Loucy (cell line): Measurements from ENCODE around the gene PHC3.

Experiments used
- H2AFZ ChIP-seq: fragments of 200-600 bp; sonication (generic); 2 replicates; pipeline ENCODE4 v1.6.0; 2016; ENCODE audit warnings: antibody characterized with exemption, mild to moderate bottlenecking, low read length, moderate library complexity
- H3F3A ChIP-seq: fragments of 200-600 bp; 2 replicates; pipeline ENCODE4 v1.6.0; 2016; ENCODE audit warnings: antibody characterized with exemption, low read depth, mild to moderate bottlenecking
- H3K27me3 ChIP-seq: fragments of 200-600 bp; sonication (generic); 2 replicates; pipeline ENCODE4 v1.6.1; 2014; ENCODE audit warnings: low read length, mild to moderate bottlenecking; ENCODE audit not compliant: insufficient read depth, poor library complexity, severe bottlenecking
- H3K36me3 ChIP-seq: fragments of 200-600 bp; sonication (generic); 2 replicates; pipeline ENCODE4 v1.6.1; 2016; ENCODE audit warnings: low read length; ENCODE audit not compliant: insufficient read depth
- H3K4me1 ChIP-seq: fragments of 200-600 bp; sonication (generic); 2 replicates; pipeline ENCODE4 v1.5.1; 2014; ENCODE audit warnings: low read length, mild to moderate bottlenecking; ENCODE audit not compliant: insufficient read depth, poor library complexity, severe bottlenecking
- H3K4me2 ChIP-seq: fragments of 200-600 bp; sonication (generic); 2 replicates; pipeline ENCODE4 v1.6.0; 2014; ENCODE audit warnings: antibody characterized with exemption, low read length, low read depth, mild to moderate bottlenecking; ENCODE audit not compliant: poor library complexity, severe bottlenecking
- H3K4me3 ChIP-seq: fragments of 200-600 bp; sonication (generic); 2 replicates; pipeline ENCODE4 v1.5.1; 2014; ENCODE audit warnings: low read length, mild to moderate bottlenecking, mixed read lengths; ENCODE audit not compliant: poor library complexity, severe bottlenecking
- H3K79me2 ChIP-seq: fragments of 200-600 bp; sonication (generic); 2 replicates; pipeline ENCODE4 v1.6.1; 2014; ENCODE audit warnings: low read length; ENCODE audit not compliant: insufficient read depth
- H3K9ac ChIP-seq: fragments of 200-600 bp; sonication (generic); 2 replicates; pipeline ENCODE4 v1.6.0; 2014; ENCODE audit warnings: mild to moderate bottlenecking, low read depth, low read length, moderate library complexity; ENCODE audit not compliant: poor library complexity, severe bottlenecking
- H3K9me2 ChIP-seq: fragments of 200-600 bp; sonication (generic); replicated peaks from 2 replicates; pipeline ENCODE4 v1.6.1; 2016; ENCODE audit warnings: low read depth, low read length, mixed read lengths
- H3K9me3 ChIP-seq: fragments of 200-600 bp; sonication (generic); 2 replicates; pipeline ENCODE4 v1.6.1; 2014; ENCODE audit warnings: mild to moderate bottlenecking, antibody characterized with exemption, low read length, low read depth; ENCODE audit not compliant: insufficient read depth
- H4K20me1 ChIP-seq: fragments of 200-600 bp; sonication (generic); 2 replicates; pipeline ENCODE4 v1.6.0; 2014; ENCODE audit warnings: antibody characterized with exemption, low read length, mild to moderate bottlenecking; ENCODE audit not compliant: insufficient read depth, poor library complexity, severe bottlenecking
- CTCF ChIP-seq: fragments of 200-600 bp; sonication (generic); conservative IDR thresholded peaks from 2 replicates; pipeline ENCODE4 v1.5.1; 2014; ENCODE audit warnings: mild to moderate bottlenecking, antibody characterized with exemption, low read length
- EZH2phosphoT487 ChIP-seq: fragments of 200-600 bp; IDR thresholded peaks from 2 replicates; pipeline ENCODE4 v1.6.1; 2018; ENCODE audit warnings: antibody characterized with exemption, mild to moderate bottlenecking, moderate library complexity, borderline replicate concordance

Gene PHC3

GRCh38 chr3:170062068-170062467 lies 119.5 kb downstream of the PHC3 start:
- Histone ChIP-seq H3K9me3 (no peaks in the 10 kb centered on the region), H3K36me3 (no peaks in the 10 kb centered on the region)
- TF ChIP-seq CTCF (no peak), EZH2phosphoT487 (no peak)

GRCh38 chr3:170059447-170059846 lies 122.1 kb downstream of the PHC3 start:
- no peaks in the 10 kb centered on the region for H3K36me3 ChIP-seq
- TF ChIP-seq CTCF (no peak), EZH2phosphoT487 (no peak)
- no peak overlapping the region for H3K4me3 ChIP-seq
- H3F3A ChIP-seq: no peaks in the 10 kb centered on the region
- H3K27me3 ChIP-seq: no peaks in the 10 kb centered on the region
- H2AFZ ChIP-seq: no peak overlapping the region
- H3K9me2 ChIP-seq: no peaks in the 10 kb centered on the region
- no peaks in the 10 kb centered on the region for H4K20me1 ChIP-seq
- no peaks in the 10 kb centered on the region for H3K79me2 ChIP-seq
- no peak overlapping the region for H3K9ac ChIP-seq
- no peaks in the 10 kb centered on the region for H3K9me3 ChIP-seq
- H3K4me2 ChIP-seq: no peak overlapping the region
- H3K4me1 ChIP-seq: no peaks in the 10 kb centered on the region

More at GRCh38 chr3:170062068-170062467, 119.5 kb downstream of the PHC3 start:
- no peak overlapping the region for H3K9ac ChIP-seq
- H3K4me3 ChIP-seq: no peak overlapping the region
- no peaks in the 10 kb centered on the region for H4K20me1 ChIP-seq
- H3K27me3 ChIP-seq: no peaks in the 10 kb centered on the region
- H3K4me1 ChIP-seq: no peaks in the 10 kb centered on the region
- no peak overlapping the region for H3K4me2 ChIP-seq
- H2AFZ ChIP-seq: no peak overlapping the region
- no peaks in the 10 kb centered on the region for H3K79me2 ChIP-seq
- H3K9me2 ChIP-seq: no peaks in the 10 kb centered on the region
- no peaks in the 10 kb centered on the region for H3F3A ChIP-seq

- Histone ChIP-seq H3K9me3 (no peaks in the 10 kb centered on the region), H3K36me3 (no peaks in the 10 kb centered on the region), H2AFZ (peak overlapping the region; percentile 46; the same call in 1 of the 2 replicates), H3K9ac (no peak overlapping the region), H3K4me1 (no peaks in the 10 kb centered on the region), H3K9me2 (no peaks in the 10 kb centered on the region), H4K20me1 (no peaks in the 10 kb centered on the region), H3F3A (no peaks in the 10 kb centered on the region), H3K27me3 (no peaks in the 10 kb centered on the region), H3K4me2 (no peak overlapping the region), H3K79me2 (no peaks in the 10 kb centered on the region), H3K4me3 (no peak overlapping the region)
- TF ChIP-seq EZH2phosphoT487 (no peak), CTCF (no peak)
These were observed 123.4 kb downstream of the PHC3 start for GRCh38 chr3:170058127-170058526.
